ENCODE results near the gene PHF1.
A peak's percentile ranks its signal among the peaks of the same experiment; 100 is the strongest.

The PHF1 gene

GRCh38 chr6:33425668-33426577 is 15.1 kb downstream of the PHF1 start (continued):
- TF ChIP-seq ZNF488 (tag by site-specific recombination; IDR thresholded peaks at IDR 0.05) (no peak), KLF10 (tag by site-specific recombination; IDR thresholded peaks at IDR 0.05) (peak; percentile 92), PRDM10 (tag by site-specific recombination; IDR thresholded peaks at IDR 0.05) (peak; percentile 82), ZNF544 (tag by site-specific recombination; IDR thresholded peaks at IDR 0.05) (no peak), KLF16 (tag by site-specific recombination; IDR thresholded peaks at IDR 0.05) (peak; percentile 85), ZNF354C (tag by site-specific recombination; IDR thresholded peaks at IDR 0.05; ENCODE audit: borderline replicate concordance, low read depth) (no peak)

- Histone ChIP-seq H3K4me1 (ENCODE audit: control insufficient read depth, insufficient read depth, low read length) (peaks cover 12% of the 10 kb centered on the region), H3K27ac (ENCODE audit: extremely low read depth, low read depth, low read length) (no peak overlapping the region)
Measured at GRCh38 chr6:33426590-33427511, 16.0 kb downstream of the PHF1 start.

More at GRCh38 chr6:33426590-33427511, 16.0 kb downstream of the PHF1 start:
- Histone ChIP-seq H3K4me3 (ENCODE audit: low read depth, low read length) (no peak overlapping the region), H3K9me3 (ENCODE audit: control insufficient read depth, insufficient read depth, low read depth, low read length) (no peaks in the 10 kb centered on the region), H3K36me3 (ENCODE audit: control insufficient read depth in 2 of 2, insufficient read depth in 1 of 2, low read length in 2 of 2) (no peaks in the 10 kb centered on the region)
- ChIA-PET CTCF (interaction anchor here (0.6 to 2.3 kb wide), 39 partner anchors 10 to 614 kb away, joined by 3 to 14 read pairs (median 5); partner anchors contain the start of genes B3GALT4, BAK1, PFDN6 and PHF1), POLR2A (interaction anchor here (0.6 to 2.5 kb wide), 13 partner anchors 8 to 263 kb away, joined by 3 to 18 read pairs (median 6); partner anchors contain the start of genes B3GALT4, BAK1, RGL2 and RPS18)
- TF ChIP-seq KLF9 (tag by site-specific recombination; IDR thresholded peaks at IDR 0.05; ENCODE audit: low read depth) (0 out of 2 replicates have a peak, but pooled peaks have one; percentile 16), ZNF366 (tag by site-specific recombination; conservative IDR thresholded peaks at IDR 0.05) (no peak), ZXDB (tag by site-specific recombination; IDR thresholded peaks at IDR 0.05) (0 out of 2 replicates have a peak, but pooled peaks have one; percentile 31), SP7 (tag by site-specific recombination; IDR thresholded peaks at IDR 0.05) (0 out of 2 replicates have a peak, but pooled peaks have one; percentile 30), ZNF121 (tag by site-specific recombination; IDR thresholded peaks at IDR 0.05) (no peak), ZFHX2 (tag by site-specific recombination; conservative IDR thresholded peaks at IDR 0.05) (peak; percentile 62), ZBTB6 (tag by site-specific recombination; IDR thresholded peaks at IDR 0.05) (no peak), ZBTB44 (tag by site-specific recombination; IDR thresholded peaks at IDR 0.05) (no peak), ZNF266 (tag by site-specific recombination; IDR thresholded peaks at IDR 0.05; ENCODE audit: low read depth) (no peak), INSM2 (tag by site-specific recombination; IDR thresholded peaks at IDR 0.05) (no peak)
